HEK293T (cell line): Measurements from ENCODE around the gene GTF3C1.

Source experiments
- ARNT ChIP-seq: fragments of 450-650 bp; IDR thresholded peaks from 2 replicates; pipeline ENCODE4 v1.6.1; 2017; ENCODE audit warnings: mild to moderate bottlenecking
- FOXA1 ChIP-seq: fragments of 450-650 bp; IDR thresholded peaks from 2 replicates; pipeline ENCODE4 v1.6.1; 2016; ENCODE audit warnings: mild to moderate bottlenecking
- FOXK2 ChIP-seq: fragments of 450-650 bp; IDR thresholded peaks from 2 replicates; pipeline ENCODE4 v1.6.1; 2016; ENCODE audit warnings: mild to moderate bottlenecking
- FOXM1 ChIP-seq: fragments of 450-650 bp; IDR thresholded peaks from 2 replicates; pipeline ENCODE4 v1.6.1; 2017; ENCODE audit warnings: mild to moderate bottlenecking, borderline replicate concordance
- HDGF ChIP-seq: fragments of 450-650 bp; IDR thresholded peaks from 2 replicates; pipeline ENCODE4 v1.6.1; 2017; ENCODE audit warnings: antibody characterized with exemption, borderline replicate concordance
- L3MBTL2 ChIP-seq: fragments of 450-650 bp; conservative IDR thresholded peaks from 2 replicates; pipeline ENCODE4 v1.6.1; 2016; ENCODE audit warnings: mild to moderate bottlenecking
- NFRKB ChIP-seq: fragments of 450-650 bp; IDR thresholded peaks from 2 replicates; pipeline ENCODE4 v1.6.1; 2016; ENCODE audit warnings: mild to moderate bottlenecking, moderate library complexity
- SP1 ChIP-seq: fragments of 450-650 bp; IDR thresholded peaks from 2 replicates; pipeline ENCODE4 v1.6.1; 2017
- SUZ12 ChIP-seq: fragments of 450-650 bp; IDR thresholded peaks from 2 replicates; pipeline ENCODE4 v1.6.1; 2016; ENCODE audit warnings: mild to moderate bottlenecking
- TARDBP ChIP-seq: fragments of 450-650 bp; IDR thresholded peaks from 2 replicates; pipeline ENCODE4 v1.6.1; 2016
- ZNF384 ChIP-seq: fragments of 450-650 bp; IDR thresholded peaks from 2 replicates; pipeline ENCODE4 v1.6.1; 2016
- TF ChIP-seq, protein P1 (sequence below): fragments of 450-650 bp; IDR thresholded peaks from 2 replicates; pipeline ENCODE4 v1.6.1; 2016

DNA sequence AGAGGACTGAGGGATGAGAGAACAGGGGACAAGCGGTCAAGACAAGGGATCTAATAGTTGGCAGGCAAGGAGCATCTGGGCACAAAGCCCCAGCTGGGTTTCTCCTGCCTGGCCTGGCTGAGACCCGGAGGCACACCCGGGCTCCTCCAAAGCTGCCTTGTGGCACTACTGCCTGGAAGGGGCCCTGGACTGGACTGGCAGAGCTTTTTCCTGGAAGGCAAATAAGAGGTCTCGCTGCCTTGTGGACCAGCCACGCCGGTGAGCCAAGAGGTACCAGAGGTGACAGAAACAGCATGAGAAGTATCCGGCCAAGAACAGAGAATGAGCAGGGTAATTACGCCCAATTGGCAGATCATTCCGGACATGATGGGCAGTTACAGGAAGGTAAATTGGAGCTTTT is 64.6 kb downstream of the GTF3C1 start:
- TF ChIP-seq HDGF = no peak
- no peak for TF ChIP-seq SUZ12
- no peak for TF ChIP-seq SP1
- TF ChIP-seq, protein P1, sequence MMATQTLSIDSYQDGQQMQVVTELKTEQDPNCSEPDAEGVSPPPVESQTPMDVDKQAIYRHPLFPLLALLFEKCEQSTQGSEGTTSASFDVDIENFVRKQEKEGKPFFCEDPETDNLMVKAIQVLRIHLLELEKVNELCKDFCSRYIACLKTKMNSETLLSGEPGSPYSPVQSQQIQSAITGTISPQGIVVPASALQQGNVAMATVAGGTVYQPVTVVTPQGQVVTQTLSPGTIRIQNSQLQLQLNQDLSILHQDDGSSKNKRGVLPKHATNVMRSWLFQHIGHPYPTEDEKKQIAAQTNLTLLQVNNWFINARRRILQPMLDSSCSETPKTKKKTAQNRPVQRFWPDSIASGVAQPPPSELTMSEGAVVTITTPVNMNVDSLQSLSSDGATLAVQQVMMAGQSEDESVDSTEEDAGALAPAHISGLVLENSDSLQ = no peak
- no peak for TF ChIP-seq FOXM1
- TF ChIP-seq L3MBTL2 = no peak
- no peak for TF ChIP-seq FOXA1
- TF ChIP-seq FOXK2 = no peak
- no peak for TF ChIP-seq NFRKB
- TF ChIP-seq ZNF384 = no peak
- no peak for TF ChIP-seq TARDBP
- no peak for TF ChIP-seq ARNT
